WI38 (cell line): ENCODE results near the gene GATA5.

Experiments used
- H3K4me3 ChIP-seq: 2 replicates; pipeline ENCODE4 v1.5.1; 2011; ENCODE audit warnings: low read depth, mild to moderate bottlenecking, control low read depth, low read length
- TF ChIP-seq, protein P1 (sequence below): IDR thresholded peaks from 2 replicates; pipeline ENCODE4 v1.5.1; 2012; ENCODE audit warnings: low read depth, mild to moderate bottlenecking, control low read depth, low read length

GATA5 gene

GRCh38 chr20:62463651-62464424, 12.0 kb downstream of the GATA5 start:
- TF ChIP-seq, protein P1, sequence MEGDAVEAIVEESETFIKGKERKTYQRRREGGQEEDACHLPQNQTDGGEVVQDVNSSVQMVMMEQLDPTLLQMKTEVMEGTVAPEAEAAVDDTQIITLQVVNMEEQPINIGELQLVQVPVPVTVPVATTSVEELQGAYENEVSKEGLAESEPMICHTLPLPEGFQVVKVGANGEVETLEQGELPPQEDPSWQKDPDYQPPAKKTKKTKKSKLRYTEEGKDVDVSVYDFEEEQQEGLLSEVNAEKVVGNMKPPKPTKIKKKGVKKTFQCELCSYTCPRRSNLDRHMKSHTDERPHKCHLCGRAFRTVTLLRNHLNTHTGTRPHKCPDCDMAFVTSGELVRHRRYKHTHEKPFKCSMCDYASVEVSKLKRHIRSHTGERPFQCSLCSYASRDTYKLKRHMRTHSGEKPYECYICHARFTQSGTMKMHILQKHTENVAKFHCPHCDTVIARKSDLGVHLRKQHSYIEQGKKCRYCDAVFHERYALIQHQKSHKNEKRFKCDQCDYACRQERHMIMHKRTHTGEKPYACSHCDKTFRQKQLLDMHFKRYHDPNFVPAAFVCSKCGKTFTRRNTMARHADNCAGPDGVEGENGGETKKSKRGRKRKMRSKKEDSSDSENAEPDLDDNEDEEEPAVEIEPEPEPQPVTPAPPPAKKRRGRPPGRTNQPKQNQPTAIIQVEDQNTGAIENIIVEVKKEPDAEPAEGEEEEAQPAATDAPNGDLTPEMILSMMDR: no peak
- no peak overlapping the region for H3K4me3 ChIP-seq

DNA sequence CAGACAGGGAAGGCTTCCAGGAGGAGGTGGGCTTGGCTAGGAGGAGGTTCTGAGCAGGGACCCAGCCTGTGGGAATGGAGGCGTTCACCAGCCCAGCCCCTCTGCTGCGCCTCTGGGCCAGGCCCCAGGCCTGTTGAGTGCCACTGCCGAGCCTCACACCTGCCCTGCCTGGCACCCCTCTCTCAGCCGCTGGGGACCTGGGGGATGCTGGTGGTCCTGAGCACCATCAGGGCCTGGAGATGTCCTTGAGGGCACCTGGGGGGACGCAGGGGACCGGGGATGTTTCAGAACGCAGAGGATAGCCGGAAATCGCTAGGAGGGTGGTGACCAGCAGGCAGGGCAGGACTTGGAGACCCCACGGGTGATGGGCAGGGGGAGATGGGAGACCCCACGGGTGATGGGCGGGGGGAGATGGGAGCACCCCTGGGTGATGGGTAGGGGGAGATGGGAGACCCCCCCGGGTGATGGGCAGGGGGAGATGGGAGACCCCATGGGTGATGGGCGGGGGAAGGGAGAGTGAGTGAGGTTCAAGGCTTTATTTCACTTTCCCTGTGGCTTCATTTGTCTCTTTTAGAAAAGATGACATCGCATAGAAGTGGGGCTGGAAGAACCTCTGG, 12.7 kb downstream of the GATA5 start:
- TF ChIP-seq, protein P1: no peak
- no peak overlapping the region for H3K4me3 ChIP-seq

GRCh38 chr20:62461834-62462233, 14.0 kb downstream of the GATA5 start:
- H3K4me3 ChIP-seq: no peak overlapping the region
- TF ChIP-seq, protein P1: no peak

DNA sequence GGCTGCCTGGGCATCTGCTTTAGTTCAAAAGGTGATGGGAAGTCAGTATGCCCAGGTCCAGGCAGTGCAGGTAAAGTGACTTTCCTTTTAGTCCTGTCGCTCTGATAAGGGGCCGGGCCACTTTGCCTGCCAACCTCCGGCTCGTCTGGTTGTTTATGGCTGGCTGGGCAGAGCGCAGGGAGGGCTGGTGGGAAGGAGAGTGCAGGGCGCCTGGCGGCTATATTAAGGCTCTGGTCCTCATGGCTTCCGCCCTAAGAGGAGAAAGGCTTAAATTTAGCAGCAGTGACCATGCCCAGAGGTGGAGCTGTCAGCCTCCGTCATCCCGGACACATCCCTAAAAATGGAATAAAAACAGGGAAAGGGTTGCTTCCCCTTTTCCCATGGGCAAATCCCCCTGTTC, 14.6 kb downstream of the GATA5 start:
- TF ChIP-seq, protein P1: no peak
- H3K4me3 ChIP-seq: no peak overlapping the region

DNA sequence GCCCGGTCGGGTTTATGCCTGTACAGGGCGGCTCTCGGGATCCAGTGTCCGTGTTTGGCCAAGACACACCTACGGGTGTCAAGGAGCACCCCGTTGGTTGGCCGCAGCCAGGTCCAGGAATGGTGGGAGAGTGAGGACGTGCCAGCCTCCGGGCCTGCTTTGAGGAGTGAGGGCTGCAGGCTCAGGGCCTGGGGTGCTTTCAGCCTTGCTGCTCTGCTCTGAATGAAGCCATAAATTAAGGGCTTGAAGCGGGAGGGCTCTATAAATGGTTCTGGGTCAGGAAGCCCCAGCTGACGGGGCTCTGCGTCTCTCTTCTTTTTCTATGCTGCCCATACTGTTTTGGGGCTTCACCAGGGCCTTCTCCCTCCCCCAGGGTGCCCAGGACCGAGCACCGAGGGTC, 15.1 kb downstream of the GATA5 start:
- TF ChIP-seq, protein P1: no peak
- H3K4me3 ChIP-seq: no peak overlapping the region

DNA sequence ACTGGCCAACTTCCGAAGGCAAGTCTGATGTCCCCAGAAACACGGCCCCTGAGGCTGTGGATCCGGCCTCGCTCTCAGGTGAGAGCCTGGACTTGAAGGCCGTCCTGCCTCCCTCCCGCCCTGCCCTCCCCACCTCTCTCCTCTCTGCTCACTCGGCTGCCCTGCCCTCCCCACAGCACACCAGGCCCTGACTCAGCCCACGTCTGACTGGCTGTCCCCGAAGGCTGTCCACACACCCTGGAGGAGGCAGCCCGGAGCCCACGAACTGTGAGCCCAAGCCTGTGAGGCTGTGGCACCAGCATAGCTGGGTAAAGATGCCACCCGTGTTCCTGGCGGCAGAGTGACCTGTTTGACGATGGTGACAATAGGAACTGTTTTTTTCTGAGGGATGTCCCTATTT, 16.3 kb downstream of the GATA5 start:
- no peak overlapping the region for H3K4me3 ChIP-seq
- TF ChIP-seq, protein P1: no peak
